A549 (cell line): Measurements from ENCODE around the gene UFC1. TPM values are rescaled to one million over a fixed set of nuclear protein-coding genes. Genes with fewer than 3 reads are reported as not detected.

ENCODE experiments used
- ATAC-seq, 2 experiments: fragments of 200-7000 bp in 1 of 2; fragments of >200 bp in 1 of 2; cut with Nextera tagmentation in 1 of 2; cut with Tn5 transposase in 1 of 2; 3 replicates each; pipeline versions ENCODE4 v1.8.0 to v1.9.1; 2018 to 2020; ENCODE audit warnings: mild to moderate bottlenecking in 1 of 2, moderate library complexity in 1 of 2
- CTCF ChIA-PET: fragments of 300-600 bp; sonication (Branson Sonifier 250); formaldehyde crosslinking; extraction: SDS; loops from one replicate; lab custom pipeline; 2021; ENCODE audit warnings: antibody characterized with exemption, inconsistent platforms; lab: Yijun Ruan, JAX
- POLR2A ChIA-PET: fragments of 350-600 bp; formaldehyde crosslinking; extraction: SDS; loops from one replicate; lab custom pipeline; 2021; ENCODE audit warnings: antibody characterized with exemption, inconsistent platforms; lab: Yijun Ruan, JAX
- DNase-seq, 2 experiments: peaks; one replicate each; pipeline versions ENCODE4 v3.0.0 to v3.0.0-alpha.2; 2011 to 2016; ENCODE audit warnings: low read depth in 1 of 2, low spot score in 1 of 2
- FAIRE-seq: peaks from 2 replicates; lab custom pipeline; 2011; peaks lifted over from hg19 to GRCh38; lab: Jason Lieb, UNC
- H3K27ac ChIP-seq, 2 experiments: fragments of >200 bp; sonication (Bioruptor Twin); formaldehyde crosslinking; 3 replicates each; pipeline ENCODE4 v1.5.1; 2016 to 2017
- H3K4me1 ChIP-seq: fragments of >200 bp; sonication (Bioruptor Twin); formaldehyde crosslinking; 3 replicates; pipeline ENCODE4 v1.6.1; 2016
- H3K4me2 ChIP-seq: fragments of >200 bp; sonication (Bioruptor Twin); formaldehyde crosslinking; 3 replicates; pipeline ENCODE4 v1.6.1; 2016
- H3K4me3 ChIP-seq: fragments of >200 bp; sonication (Bioruptor Twin); formaldehyde crosslinking; 3 replicates; pipeline ENCODE4 v1.5.1; 2016
- H3K9me3 ChIP-seq: fragments of >200 bp; sonication (Bioruptor Twin); formaldehyde crosslinking; 3 replicates; pipeline ENCODE4 v1.6.1; 2016
- ATOH8 ChIP-seq: fragments of 250-450 bp; sonication (Bioruptor Pico); IDR thresholded peaks from 2 replicates; pipeline ENCODE4 v1.5.0; 2020; ENCODE audit warnings: low read depth, mild to moderate bottlenecking, moderate library complexity
- CEBPB ChIP-seq, 2 experiments: fragments of >200 bp in 1 of 2; sonication (Bioruptor Twin) in 1 of 2; formaldehyde crosslinking in 1 of 2; IDR thresholded peaks; 2 replicates each; pipeline ENCODE4 v1.6.1; 2012 to 2016
- E2F6 ChIP-seq: IDR thresholded peaks from 2 replicates; pipeline ENCODE4 v1.6.1; 2012; ENCODE audit warnings: low read depth, borderline replicate concordance
- EHF ChIP-seq: fragments of 250-450 bp; sonication (Bioruptor Pico); IDR thresholded peaks from 2 replicates; pipeline ENCODE4 v1.5.0; 2020; ENCODE audit warnings: mild to moderate bottlenecking
- EHMT2 ChIP-seq: fragments of 200-600 bp; sonication (generic); IDR thresholded peaks from 2 replicates; pipeline ENCODE4 v1.6.1; 2016; ENCODE audit warnings: antibody characterized with exemption, low read depth, mild to moderate bottlenecking, moderate library complexity
- ESRRA ChIP-seq: fragments of 150-350 bp; IDR thresholded peaks from 2 replicates; pipeline ENCODE4 v1.6.1; 2014; ENCODE audit warnings: mild to moderate bottlenecking, low read length, borderline replicate concordance
- FOSB ChIP-seq: fragments of 250-450 bp; sonication (Bioruptor Pico); IDR thresholded peaks from 2 replicates; pipeline ENCODE4 v1.5.0; 2020; ENCODE audit warnings: mild to moderate bottlenecking, moderate library complexity
- FOSL2 ChIP-seq, 2 experiments: fragments of 450-650 bp in 1 of 2; fragments of >200 bp in 1 of 2; sonication (Bioruptor Twin) in 1 of 2; formaldehyde crosslinking; IDR thresholded peaks; 2 replicates each; pipeline versions ENCODE4 v1.5.0 to v1.6.1; 2016 to 2020; ENCODE audit warnings: mild to moderate bottlenecking in 1 of 2, moderate library complexity in 1 of 2
- FOXS1 ChIP-seq: fragments of 250-450 bp; sonication (Bioruptor Pico); IDR thresholded peaks from 2 replicates; pipeline ENCODE4 v1.5.0; 2020; ENCODE audit warnings: mild to moderate bottlenecking, moderate library complexity
- HEYL ChIP-seq: fragments of 250-450 bp; sonication (Bioruptor Pico); IDR thresholded peaks from 2 replicates; pipeline ENCODE4 v1.8.0; 2021; ENCODE audit warnings: mild to moderate bottlenecking, moderate library complexity
- JUN ChIP-seq, 2 experiments: fragments of >200 bp; sonication (Bioruptor Twin); formaldehyde crosslinking; IDR thresholded peaks; 2 replicates in 1 of 2; 3 replicates in 1 of 2; pipeline ENCODE4 v1.6.1; 2016 to 2017
- MAZ ChIP-seq: fragments of 150-350 bp; IDR thresholded peaks from 2 replicates; pipeline ENCODE4 v1.6.1; 2014; ENCODE audit warnings: antibody characterized with exemption, low read depth, low read length, borderline replicate concordance
- MYC ChIP-seq: IDR thresholded peaks from 2 replicates; pipeline ENCODE4 v1.6.1; 2012; ENCODE audit warnings: mild to moderate bottlenecking, inconsistent platforms, low read length, improper control_type of control experiment, borderline replicate concordance
- NPAS2 ChIP-seq: fragments of 250-450 bp; sonication (Bioruptor Pico); IDR thresholded peaks from 2 replicates; pipeline ENCODE4 v1.8.0; 2022; ENCODE audit warnings: mild to moderate bottlenecking, moderate library complexity, borderline replicate concordance
- POLR2A ChIP-seq: IDR thresholded peaks from 2 replicates; pipeline ENCODE4 v1.6.1; 2012; ENCODE audit warnings: mild to moderate bottlenecking, low read length
- RAD21 ChIP-seq, 2 experiments: fragments of >200 bp in 1 of 2; sonication (Bioruptor Twin) in 1 of 2; formaldehyde crosslinking in 1 of 2; IDR thresholded peaks in 1 of 2; conservative IDR thresholded peaks in 1 of 2; 2 replicates in 1 of 2; 3 replicates in 1 of 2; pipeline ENCODE4 v1.6.1; 2012 to 2018; ENCODE audit warnings: inconsistent platforms in 1 of 2
- RARB ChIP-seq: fragments of 250-450 bp; sonication (Bioruptor Pico); IDR thresholded peaks from 2 replicates; pipeline ENCODE4 v1.8.0; 2021; ENCODE audit warnings: mild to moderate bottlenecking, moderate library complexity
- SMC3 ChIP-seq: fragments of >200 bp; sonication (Bioruptor Twin); formaldehyde crosslinking; IDR thresholded peaks from 3 replicates; pipeline ENCODE4 v1.6.1; 2018; ENCODE audit warnings: inconsistent platforms
- SREBF2 ChIP-seq: fragments of 450-650 bp; IDR thresholded peaks from 2 replicates; pipeline ENCODE4 v1.6.1; 2014; ENCODE audit warnings: mild to moderate bottlenecking, moderate library complexity
- TFCP2L1 ChIP-seq: fragments of 250-450 bp; sonication (Bioruptor Pico); IDR thresholded peaks from 2 replicates; pipeline ENCODE4 v1.5.0; 2021; ENCODE audit warnings: mild to moderate bottlenecking
- USF2 ChIP-seq: fragments of 450-650 bp; IDR thresholded peaks from 2 replicates; pipeline ENCODE4 v1.6.1; 2014; ENCODE audit warnings: antibody characterized with exemption
- WGBS: methylation state at CpG from one replicate; pipeline ENCODE4 v1.1.6; 2017; ENCODE audit errors: missing lambda C conversion rate; 5-methylcytosine and 5-hydroxymethylcytosine counted together
- polyA plus RNA-seq, 4 experiments: library from polyadenylated mRNA; depleted of rRNA in 3 of 4; stranded (reverse); fragments of >200 nt; fragmentation: RNase III in 1 of 4; extraction: RNeasy Plus Mini Kit Qiagen cat#74134 plus additional on column Dnase treatment in 1 of 4; gene quantifications; 2 replicates in 3 of 4; 3 replicates in 1 of 4; pipeline ENCODE4 v1.2.3, GENCODE V29; 2011 to 2017
- TF ChIP-seq, protein P1 (sequence below): fragments of 150-350 bp; IDR thresholded peaks from 2 replicates; pipeline ENCODE4 v1.6.1; 2014; ENCODE audit warnings: low read depth, mild to moderate bottlenecking, low read length

Gene UFC1
- polyA plus RNA-seq, 2 of the 4 experiments (the other 2 are of a cell fraction) = 115 to 153 TPM

GRCh38 chr1:161177112-161177935 lies 23.5 kb downstream of the UFC1 start, which contains the start of gene B4GALT3 (continued):
- TF ChIP-seq E2F6 = peak; percentile 82

- peak overlapping the region; percentile 83 to 91 for H3K27ac ChIP-seq
- peaks cover 22% of the 10 kb centered on the region for H3K4me1 ChIP-seq
- CTCF ChIA-PET = interaction anchor here (0.7 to 2.1 kb wide), 2 partner anchors 13 to 16 kb away, joined by 3 to 4 read pairs; no protein-coding TSS in a partner anchor
- POLR2A ChIA-PET = interaction anchor here (1.5 to 2.2 kb wide), 2 partner anchors 9 to 12 kb away, joined by 3 to 25 read pairs; partner anchors contain the start of gene PPOX
- H3K4me2 ChIP-seq = peak overlapping the region; percentile 93
- no peak for DNase-seq
- FAIRE-seq = no peak
- no peaks in the 10 kb centered on the region for H3K9me3 ChIP-seq
- no peak for TF ChIP-seq ESRRA
- TF ChIP-seq POLR2A = no peak
- TF ChIP-seq, protein P1, sequence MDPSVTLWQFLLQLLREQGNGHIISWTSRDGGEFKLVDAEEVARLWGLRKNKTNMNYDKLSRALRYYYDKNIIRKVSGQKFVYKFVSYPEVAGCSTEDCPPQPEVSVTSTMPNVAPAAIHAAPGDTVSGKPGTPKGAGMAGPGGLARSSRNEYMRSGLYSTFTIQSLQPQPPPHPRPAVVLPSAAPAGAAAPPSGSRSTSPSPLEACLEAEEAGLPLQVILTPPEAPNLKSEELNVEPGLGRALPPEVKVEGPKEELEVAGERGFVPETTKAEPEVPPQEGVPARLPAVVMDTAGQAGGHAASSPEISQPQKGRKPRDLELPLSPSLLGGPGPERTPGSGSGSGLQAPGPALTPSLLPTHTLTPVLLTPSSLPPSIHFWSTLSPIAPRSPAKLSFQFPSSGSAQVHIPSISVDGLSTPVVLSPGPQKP = no peak
- TF ChIP-seq JUN (IDR thresholded peaks at IDR 0.05) = no peak
- no peak for TF ChIP-seq FOSB (CRISPR knock-in tag)
- no peak for TF ChIP-seq MYC
- no peak for TF ChIP-seq HEYL (CRISPR knock-in tag)
- TF ChIP-seq RAD21 (conservative IDR thresholded peaks at IDR 0.05 in 1 of 2, IDR thresholded peaks at IDR 0.05 in 1 of 2) = no peak
- TF ChIP-seq FOXS1 (CRISPR knock-in tag) = no peak
- no peak for TF ChIP-seq TFCP2L1 (CRISPR knock-in tag)
- TF ChIP-seq FOSL2 (IDR thresholded peaks at IDR 0.05) = no peak
- no peak for TF ChIP-seq FOSL2 (CRISPR knock-in tag; IDR thresholded peaks at IDR 0.05)
- no peak for TF ChIP-seq ATOH8 (CRISPR knock-in tag)
- no peak for TF ChIP-seq RARB
- 90% methylated on average over 9 of the region's 9 CpGs for WGBS
- ATAC-seq = no peak
- H3K4me3 ChIP-seq = peak overlapping the region; percentile 63
Observed at GRCh38 chr1:161177936-161178244, 24.1 kb downstream of the UFC1 start.

DNA sequence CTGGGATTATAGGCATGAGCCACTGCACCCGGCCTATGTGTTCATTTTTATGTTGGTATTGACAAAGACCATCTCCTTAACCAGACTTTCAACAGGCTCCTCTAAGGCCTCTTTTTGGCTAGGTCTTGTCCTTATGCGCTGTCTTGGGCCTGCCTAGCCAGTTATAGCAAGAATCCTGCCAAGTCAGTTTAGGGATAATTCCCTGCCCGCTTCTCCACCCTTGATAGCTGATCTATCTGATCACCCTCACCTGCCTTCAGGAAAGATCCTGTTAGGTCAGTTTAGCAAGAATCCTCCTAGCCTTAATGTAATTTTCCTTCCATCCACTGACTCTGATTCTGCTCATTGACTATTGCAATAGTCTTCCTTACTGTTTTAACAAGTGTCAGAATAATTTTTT lies 25.9 kb downstream of the UFC1 start:
- no peak for TF ChIP-seq SMC3
- no peak for TF ChIP-seq RAD21 (conservative IDR thresholded peaks at IDR 0.05 in 1 of 2, IDR thresholded peaks at IDR 0.05 in 1 of 2)
- TF ChIP-seq, protein P1 = no peak
- TF ChIP-seq EHMT2 = no peak
- TF ChIP-seq USF2 = no peak
- TF ChIP-seq MAZ = no peak
- no peak for TF ChIP-seq NPAS2
- TF ChIP-seq EHF (CRISPR knock-in tag) = no peak
- no peak for TF ChIP-seq FOSL2 (IDR thresholded peaks at IDR 0.05)
- no peak for TF ChIP-seq FOSL2 (CRISPR knock-in tag; IDR thresholded peaks at IDR 0.05)
- no peak for TF ChIP-seq CEBPB (IDR thresholded peaks at IDR 0.05)
- no peak for TF ChIP-seq SREBF2
- H3K27ac ChIP-seq = no peak overlapping the region
- ChIA-PET CTCF (interaction anchor here (0.7 to 5.5 kb wide), 5 partner anchors 11 to 208 kb away, joined by 3 to 49 read pairs (median 3); partner anchors contain the start of gene PPOX), POLR2A (no interaction called here)
- H3K4me2 ChIP-seq = no peak overlapping the region
- H3K4me1 ChIP-seq = peaks cover 23% of the 10 kb centered on the region
- 85% methylated on average over 3 of the region's 3 CpGs for WGBS
- H3K4me3 ChIP-seq = no peak overlapping the region
- DNase-seq (no peak), FAIRE-seq (no peak), ATAC-seq (no peak)
- no peaks in the 10 kb centered on the region for H3K9me3 ChIP-seq
